Activated T-helper 17 cell treated with anti-CD3 and anti-CD28 coated beads, Interleukin-2, amount 50 U/mL, for 72 hours (primary cell): Measurements from ENCODE around the gene PILRB. TPM values are rescaled to one million over a fixed set of nuclear protein-coding genes. Genes with fewer than 3 reads are reported as not detected.
A peak's percentile ranks its signal among the peaks of the same experiment; 100 is the strongest.
"Not testable (repeated sequence)": the region's sequence is repeated elsewhere in the genome, so short reads cannot be mapped to it uniquely, and the experiment has no call there.

Experiments
- ATAC-seq: fragments of 150-1000 bp; cut with Tn5 transposase; replicated peaks from 2 replicates; pipeline ENCODE4 v1.10.0; 2021; ENCODE audit warnings: mild to moderate bottlenecking, moderate library complexity
- H3K27ac Mint-ChIP-seq: one replicate; pipeline ENCODE4 v1.8.0; 2022; ENCODE audit warnings: mixed read lengths
- H3K27me3 Mint-ChIP-seq: one replicate; pipeline ENCODE4 v1.8.0; 2022; ENCODE audit warnings: mixed read lengths
- H3K36me3 Mint-ChIP-seq: one replicate; pipeline ENCODE4 v1.8.0; 2022; ENCODE audit warnings: low read depth, mild to moderate bottlenecking, mixed read lengths
- H3K4me1 Mint-ChIP-seq: one replicate; pipeline ENCODE4 v1.8.0; 2022; ENCODE audit warnings: mixed read lengths
- H3K4me3 Mint-ChIP-seq: one replicate; pipeline ENCODE4 v1.8.0; 2022; ENCODE audit warnings: mild to moderate bottlenecking, mixed read lengths
- H3K9me3 Mint-ChIP-seq: one replicate; pipeline ENCODE4 v1.8.0; 2022; ENCODE audit warnings: mixed read lengths
- total RNA-seq, 2 donors: library from RNA; stranded (reverse); gene quantifications; one replicate each; pipeline ENCODE4 v1.2.3, GENCODE V29; 2022

The PILRB gene
- total RNA-seq, 2 donors from 2014 or later, result 36.5 to 63.4 TPM

DNA sequence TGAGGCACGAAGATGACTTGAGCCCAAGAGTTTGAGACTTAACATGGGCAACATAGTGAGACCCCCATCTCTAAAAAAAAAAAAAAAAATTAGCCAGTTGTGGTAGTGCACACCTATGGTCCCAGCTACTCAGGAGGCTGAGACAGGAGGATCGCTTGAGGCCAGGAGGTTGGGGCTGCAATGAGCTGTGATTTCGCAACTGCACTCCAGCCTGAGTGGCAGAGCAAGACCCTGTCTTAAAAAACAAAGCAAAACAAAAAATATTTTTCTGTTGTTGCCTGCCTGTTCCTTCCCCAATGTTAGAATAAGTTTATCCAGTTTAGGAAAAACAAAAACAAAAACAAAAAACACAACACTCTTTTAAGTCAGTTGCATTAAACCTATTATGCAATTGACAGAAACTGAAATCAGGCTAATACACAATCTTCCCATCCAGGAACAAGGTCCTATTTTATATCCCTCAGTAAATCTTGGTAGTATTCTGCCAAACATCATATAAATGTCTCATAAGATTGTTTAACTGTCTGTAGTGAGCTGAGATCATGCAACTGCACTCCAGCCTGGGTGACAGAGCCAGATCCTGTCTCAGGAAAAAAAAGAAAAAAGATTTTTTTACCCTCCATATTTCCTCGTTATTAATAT lies 20.3 kb downstream of the PILRB start:
- H3K4me1 Mint-ChIP-seq, result no peaks in the 10 kb centered on the region
- H3K27me3 Mint-ChIP-seq, result peaks cover 2% of the 10 kb centered on the region
- ATAC-seq, result no peak
- no peaks in the 10 kb centered on the region for H3K9me3 Mint-ChIP-seq
- no peak overlapping the region for H3K4me3 Mint-ChIP-seq
- no peak overlapping the region for H3K27ac Mint-ChIP-seq
- no peaks in the 10 kb centered on the region for H3K36me3 Mint-ChIP-seq

DNA sequence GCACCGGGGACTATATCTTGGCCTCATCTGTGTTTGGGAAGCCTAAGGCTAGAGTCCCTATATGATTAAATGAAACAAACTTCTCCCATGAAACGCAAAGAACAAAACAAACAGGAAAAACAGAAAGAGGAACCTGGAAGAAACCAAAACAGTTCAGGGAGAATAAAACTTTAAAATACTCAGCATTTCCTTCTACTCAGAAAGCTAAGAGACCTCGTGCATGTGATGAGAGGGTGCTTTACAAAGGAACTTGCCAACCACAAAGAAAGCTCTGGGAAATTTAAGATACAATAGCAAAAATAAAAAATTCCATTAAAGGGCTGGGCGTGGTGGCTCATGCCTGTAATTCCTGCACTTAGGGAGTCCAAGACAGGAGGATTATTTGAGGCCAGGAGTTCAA lies 22.3 kb downstream of the PILRB start:
- no peak for ATAC-seq
- Mint-ChIP-seq H3K9me3 (no peaks in the 10 kb centered on the region), H3K27ac (no peak overlapping the region), H3K27me3 (peaks cover 8% of the 10 kb centered on the region), H3K4me1 (no peaks in the 10 kb centered on the region), H3K4me3 (no peak overlapping the region), H3K36me3 (no peaks in the 10 kb centered on the region)

DNA sequence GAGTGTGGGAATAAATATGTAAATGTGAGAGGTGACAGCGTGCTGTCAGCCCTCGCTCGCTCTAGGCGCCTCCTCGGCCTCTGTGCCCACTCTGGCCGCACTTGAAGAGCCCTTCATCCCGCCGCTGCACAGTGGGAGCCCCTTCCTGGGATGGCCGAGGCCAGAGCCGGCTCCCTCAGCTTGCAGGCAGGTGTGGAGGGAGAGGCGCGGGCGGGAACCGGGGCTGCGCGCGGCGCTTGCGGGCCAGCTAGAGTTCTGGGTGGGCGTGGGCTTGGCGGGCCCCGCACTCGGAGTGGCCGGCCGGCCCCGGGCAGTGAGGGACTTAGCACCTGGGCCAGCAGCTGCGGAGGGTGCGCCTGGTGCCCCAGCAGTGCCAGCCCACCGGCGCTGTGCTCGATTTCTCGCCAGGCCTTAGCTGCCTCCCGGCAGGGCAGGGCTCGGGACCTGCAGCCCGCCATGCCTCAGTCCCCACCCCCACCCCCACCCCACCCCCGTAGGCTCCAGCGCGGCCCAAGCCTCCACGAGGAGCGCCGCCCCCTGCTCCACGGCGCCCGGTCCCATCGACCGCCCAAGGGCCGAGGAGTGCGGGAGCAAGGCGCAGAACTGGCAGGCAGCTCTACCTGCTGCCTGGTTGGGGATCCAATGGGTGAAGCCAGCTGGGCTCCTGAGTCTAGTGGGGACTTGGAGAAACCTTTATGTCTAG lies 23.8 kb downstream of the PILRB start:
- not testable (repeated sequence) for H3K27me3 Mint-ChIP-seq, H3K4me1 Mint-ChIP-seq, H3K27ac Mint-ChIP-seq, H3K36me3 Mint-ChIP-seq, H3K9me3 Mint-ChIP-seq, H3K4me3 Mint-ChIP-seq, ATAC-seq

DNA sequence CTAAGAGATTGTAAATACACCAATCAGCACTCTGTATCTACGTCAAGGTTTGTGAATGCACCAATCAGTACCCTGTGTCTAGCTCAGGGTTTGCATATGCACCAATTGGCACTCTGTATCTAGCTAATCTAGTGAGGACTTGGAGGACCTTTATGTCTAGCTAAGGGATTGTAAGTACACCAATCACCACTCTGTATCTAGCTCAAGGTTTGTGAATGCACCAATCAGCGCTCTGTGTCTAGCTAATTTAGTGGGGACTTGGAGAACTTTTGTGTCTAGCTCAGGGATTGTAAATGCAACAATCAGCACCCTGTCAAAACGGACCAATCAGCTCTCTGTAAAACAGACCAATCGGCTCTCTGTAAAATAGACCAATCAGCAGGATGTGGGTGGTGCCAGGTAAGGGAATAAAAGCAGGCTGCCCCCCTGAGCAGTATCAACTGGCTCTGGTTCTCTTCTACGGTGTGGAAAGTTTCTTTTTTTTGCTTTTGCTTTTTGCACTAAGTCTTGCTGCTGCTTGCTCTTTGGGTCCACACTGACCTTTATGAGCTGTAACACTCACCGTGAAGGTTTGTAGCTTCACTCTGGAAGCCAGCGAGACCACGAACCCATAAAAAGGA lies 24.4 kb downstream of the PILRB start:
- H3K9me3 Mint-ChIP-seq, H3K27ac Mint-ChIP-seq: not testable (repeated sequence)

DNA sequence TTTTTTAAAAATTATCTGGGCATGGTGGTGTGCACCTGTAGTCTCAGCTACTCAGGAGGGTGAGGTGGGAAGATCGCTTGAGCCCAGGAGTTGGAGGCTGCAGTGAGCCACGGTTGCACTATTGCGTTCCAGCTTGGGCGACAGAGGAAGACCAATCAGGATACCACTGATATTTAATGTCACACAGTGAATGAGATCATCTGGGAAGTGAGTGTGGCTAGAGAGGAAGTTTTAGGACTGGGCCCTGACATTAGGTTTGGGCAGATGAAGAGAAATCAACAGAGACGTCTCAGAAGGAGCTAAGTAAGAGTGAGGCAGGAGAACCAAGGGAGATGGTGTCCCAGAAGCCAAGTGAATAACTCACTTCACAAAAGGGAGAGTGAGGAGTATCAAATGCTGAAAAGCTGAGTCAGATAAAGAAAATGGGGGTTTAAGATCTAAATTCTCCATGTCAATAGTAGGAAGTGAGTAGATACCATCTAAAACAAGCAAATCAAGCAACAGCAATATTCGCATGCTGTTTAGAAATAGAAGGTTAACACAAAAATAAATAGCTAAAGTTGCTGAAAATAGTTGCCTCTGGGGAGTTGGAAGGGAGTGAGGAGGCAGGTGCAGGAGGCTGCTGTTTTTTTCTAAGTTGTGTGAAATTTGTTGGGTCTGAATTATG lies 26.8 kb downstream of the PILRB start:
- Mint-ChIP-seq H3K27ac (no peak overlapping the region), H3K9me3 (no peaks in the 10 kb centered on the region), H3K27me3 (peaks cover 12% of the 10 kb centered on the region), H3K4me1 (no peaks in the 10 kb centered on the region), H3K36me3 (no peaks in the 10 kb centered on the region), H3K4me3 (no peak overlapping the region)
- ATAC-seq, result no peak

More for the DNA sequence above, 24.4 kb downstream of the PILRB start:
- ATAC-seq, H3K4me3 Mint-ChIP-seq, H3K36me3 Mint-ChIP-seq, H3K27me3 Mint-ChIP-seq, H3K4me1 Mint-ChIP-seq: not testable (repeated sequence)

DNA sequence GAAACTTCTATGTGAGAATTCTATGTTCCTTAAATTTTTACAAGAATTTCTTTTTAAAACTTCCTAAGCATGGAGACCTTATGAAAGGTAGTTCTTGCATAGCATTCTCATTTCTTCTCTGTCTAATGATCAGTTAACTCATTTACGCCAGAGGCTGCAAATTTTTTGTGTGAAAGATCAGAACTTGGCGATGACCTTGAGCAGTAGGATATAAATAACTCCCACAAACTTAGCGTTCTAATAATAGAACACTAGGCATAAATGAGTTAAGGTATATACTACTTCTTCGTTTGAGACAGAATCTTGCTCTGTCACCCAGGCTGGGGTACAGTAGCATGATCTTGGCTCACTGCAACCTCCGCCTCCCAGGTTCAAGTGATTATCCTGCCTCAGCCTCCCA lies 29.0 kb downstream of the PILRB start:
- peaks cover 19% of the 10 kb centered on the region for H3K27me3 Mint-ChIP-seq
- no peak for ATAC-seq
- H3K9me3 Mint-ChIP-seq, result no peaks in the 10 kb centered on the region
- H3K4me1 Mint-ChIP-seq, result no peaks in the 10 kb centered on the region
- no peak overlapping the region for H3K27ac Mint-ChIP-seq
- no peak overlapping the region for H3K4me3 Mint-ChIP-seq
- H3K36me3 Mint-ChIP-seq, result no peaks in the 10 kb centered on the region

DNA sequence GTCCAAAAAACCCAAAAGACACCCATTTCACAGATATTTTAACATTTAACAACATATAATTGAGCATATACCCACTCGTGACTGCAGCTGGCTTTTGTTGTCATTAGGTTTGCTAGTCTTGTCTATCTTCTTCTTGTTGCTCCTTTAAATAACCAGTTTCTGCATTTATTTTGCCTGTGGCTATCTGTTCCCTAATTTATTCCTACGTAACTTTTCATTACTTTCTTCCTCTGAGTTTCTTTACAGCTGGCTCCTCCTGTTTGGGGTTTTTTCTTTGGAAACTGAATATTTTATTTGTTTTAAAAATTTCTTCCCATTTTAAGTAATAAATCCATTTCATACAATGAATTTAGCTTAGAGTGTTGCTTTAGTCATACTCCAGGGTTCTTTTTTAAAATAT lies 29.8 kb downstream of the PILRB start:
- no peak overlapping the region for H3K27ac Mint-ChIP-seq
- H3K36me3 Mint-ChIP-seq, result no peaks in the 10 kb centered on the region
- no peak for ATAC-seq
- no peaks in the 10 kb centered on the region for H3K4me1 Mint-ChIP-seq
- peaks cover 19% of the 10 kb centered on the region for H3K27me3 Mint-ChIP-seq
- no peaks in the 10 kb centered on the region for H3K9me3 Mint-ChIP-seq
- H3K4me3 Mint-ChIP-seq, result no peak overlapping the region

DNA sequence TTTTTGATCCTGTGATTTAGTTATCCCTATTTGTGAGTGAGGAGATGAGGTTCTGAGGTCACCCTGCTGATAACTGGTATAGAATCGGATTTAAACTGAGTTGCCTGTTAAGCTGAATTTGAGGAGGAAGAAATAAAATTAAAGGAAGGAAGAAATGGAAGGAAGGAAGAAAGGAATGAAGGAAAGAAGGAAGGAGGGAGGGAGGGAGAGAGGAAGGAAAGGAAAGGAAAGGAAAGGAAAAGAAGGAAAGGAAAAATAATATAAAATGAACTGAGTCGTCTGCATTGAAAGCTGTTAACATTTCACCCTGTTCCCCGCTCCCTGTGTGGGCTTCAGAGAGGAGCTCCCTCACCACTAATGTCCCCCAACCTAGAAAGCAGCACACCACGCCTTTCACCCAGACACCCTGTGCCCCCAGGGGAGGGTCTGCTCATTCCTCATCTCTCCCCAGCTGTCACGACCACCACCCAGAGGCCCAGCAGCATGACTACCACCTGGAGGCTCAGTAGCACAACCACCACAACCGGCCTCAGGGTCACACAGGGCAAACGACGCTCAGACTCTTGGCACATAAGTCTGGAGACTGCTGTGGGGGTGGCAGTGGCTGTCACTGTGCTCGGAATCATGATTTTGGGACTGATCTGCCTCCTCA lies 31.6 kb downstream of the PILRB start:
- Mint-ChIP-seq H3K27me3 (peaks cover 16% of the 10 kb centered on the region), H3K27ac (no peak overlapping the region), H3K36me3 (no peaks in the 10 kb centered on the region), H3K4me3 (no peak overlapping the region), H3K9me3 (no peaks in the 10 kb centered on the region), H3K4me1 (peaks cover 6% of the 10 kb centered on the region)
- no peak for ATAC-seq

DNA sequence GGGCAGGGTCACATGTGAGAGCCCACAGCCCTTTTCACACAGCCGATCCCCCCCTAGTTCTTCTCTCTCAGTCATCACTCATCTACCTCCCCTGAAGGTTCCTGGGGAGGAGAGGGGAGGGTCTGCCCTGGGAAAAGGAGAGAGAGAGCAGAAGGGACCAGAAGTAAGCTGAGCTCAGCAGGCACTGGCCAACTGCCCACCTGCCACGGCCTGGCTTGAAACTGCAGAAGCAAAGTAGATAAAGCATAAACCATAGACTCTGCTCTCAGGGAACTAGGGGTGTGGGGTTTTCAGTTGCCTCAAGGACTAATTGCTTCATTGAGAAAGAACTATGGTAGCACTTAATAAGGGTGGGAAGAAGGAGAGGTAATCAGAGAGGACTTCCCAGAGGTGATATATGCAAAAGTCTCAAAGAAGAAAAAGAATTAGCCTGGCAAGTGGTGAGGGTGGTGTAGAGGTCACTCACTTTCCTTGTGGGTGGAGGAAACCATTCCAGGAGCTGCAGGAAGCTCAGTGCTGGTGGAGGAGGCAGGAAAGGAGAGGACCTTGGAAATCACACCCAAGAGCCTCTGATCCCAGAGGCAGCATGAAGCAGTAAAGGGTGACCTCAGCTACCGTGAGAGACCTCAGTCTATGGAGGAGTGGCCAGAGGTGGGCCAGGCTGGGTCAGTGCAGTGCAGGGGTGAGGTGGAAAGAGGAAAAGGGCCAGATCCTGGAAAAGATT lies 32.5 kb downstream of the PILRB start:
- Mint-ChIP-seq H3K27me3 (peaks cover 16% of the 10 kb centered on the region), H3K27ac (no peak overlapping the region), H3K4me1 (peaks cover 8% of the 10 kb centered on the region), H3K9me3 (no peaks in the 10 kb centered on the region), H3K36me3 (no peaks in the 10 kb centered on the region), H3K4me3 (no peak overlapping the region)
- no peak for ATAC-seq

DNA sequence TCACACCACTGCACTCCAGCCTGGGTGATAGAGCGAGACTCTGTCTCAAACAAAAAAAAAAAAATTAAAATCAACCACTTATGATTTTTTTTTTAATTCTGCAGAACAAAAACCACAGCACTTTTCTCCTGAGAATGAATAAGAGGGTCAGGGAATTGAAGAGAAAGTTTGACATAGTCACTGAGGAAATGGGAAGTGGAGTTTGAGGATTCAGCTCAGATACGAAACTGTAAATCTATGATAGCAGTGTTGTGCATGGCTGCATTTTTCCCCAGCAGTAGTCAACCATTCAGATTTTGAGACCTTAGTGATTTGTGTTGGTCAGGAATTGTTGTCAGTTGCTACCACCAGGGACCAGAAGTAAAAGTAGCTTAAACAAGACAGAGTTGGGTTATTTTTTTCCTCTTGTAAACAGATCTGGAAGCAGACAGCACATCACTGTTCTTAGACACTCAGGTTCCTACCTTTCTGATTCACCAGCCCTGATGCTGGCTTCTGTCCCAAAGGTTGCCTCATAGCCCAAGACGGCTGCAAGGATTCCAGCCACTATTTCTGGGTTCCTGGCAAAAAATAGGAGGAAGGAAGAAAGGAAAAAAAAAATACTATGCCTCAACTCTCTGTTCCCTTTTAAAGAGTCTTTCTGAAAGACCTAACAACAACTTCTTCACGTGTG lies 35.5 kb downstream of the PILRB start:
- Mint-ChIP-seq H3K27ac (no peak overlapping the region), H3K36me3 (no peaks in the 10 kb centered on the region), H3K4me1 (peaks cover 23% of the 10 kb centered on the region), H3K4me3 (no peak overlapping the region), H3K9me3 (no peaks in the 10 kb centered on the region), H3K27me3 (peaks cover 20% of the 10 kb centered on the region)
- no peak for ATAC-seq

DNA sequence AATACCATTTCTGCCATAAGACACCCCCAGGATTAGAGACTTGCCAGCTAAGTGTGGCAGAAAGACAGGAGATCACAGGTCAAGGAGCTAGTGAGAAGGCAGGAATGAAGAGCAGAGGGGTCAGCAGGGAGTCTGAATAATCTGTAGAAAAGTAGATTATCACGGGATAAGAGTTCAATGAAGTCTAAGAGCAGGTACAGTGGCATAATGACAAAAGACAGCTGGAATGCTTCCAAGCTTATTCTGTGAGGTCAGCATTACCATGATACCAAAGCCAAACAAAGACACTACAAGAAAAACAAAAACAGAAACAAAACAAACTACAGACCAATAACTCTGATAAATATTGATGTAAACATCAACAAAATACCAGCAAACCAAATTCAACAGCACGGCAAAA lies 36.2 kb downstream of the PILRB start:
- H3K9me3 Mint-ChIP-seq, result no peaks in the 10 kb centered on the region
- H3K27me3 Mint-ChIP-seq, result peaks cover 22% of the 10 kb centered on the region
- H3K4me1 Mint-ChIP-seq, result peaks cover 26% of the 10 kb centered on the region
- H3K36me3 Mint-ChIP-seq, result no peaks in the 10 kb centered on the region
- no peak overlapping the region for H3K27ac Mint-ChIP-seq
- H3K4me3 Mint-ChIP-seq, result no peak overlapping the region
- ATAC-seq, result no peak

DNA sequence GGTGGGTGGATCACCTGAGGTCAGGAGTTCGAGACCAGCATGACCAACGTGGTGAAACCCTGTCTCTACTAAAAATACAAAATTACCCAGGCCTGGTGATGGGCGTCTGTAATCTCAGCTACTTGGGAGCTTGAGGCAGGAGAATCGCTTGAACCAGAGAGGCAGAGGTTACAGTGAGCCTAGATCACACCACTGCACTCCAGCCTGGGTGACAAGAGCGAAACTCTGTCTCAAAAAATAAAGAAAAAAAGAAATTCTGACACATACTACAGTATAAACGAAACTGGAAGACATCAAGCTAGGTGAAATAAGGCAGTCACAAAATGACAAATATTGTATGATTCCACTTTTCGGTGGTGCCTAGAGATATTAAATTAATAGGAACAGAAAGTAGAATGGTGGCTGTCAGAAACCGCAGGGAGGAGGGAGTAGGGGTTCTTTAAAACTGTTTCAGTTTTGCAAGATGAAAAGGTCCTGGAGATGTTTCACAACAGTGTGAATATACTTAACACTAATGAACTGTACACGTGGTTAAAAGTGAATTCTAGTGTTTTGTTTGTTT lies 38.6 kb downstream of the PILRB start:
- Mint-ChIP-seq H3K4me1 (peaks cover 26% of the 10 kb centered on the region), H3K4me3 (peak overlapping the region; percentile 74)

DNA sequence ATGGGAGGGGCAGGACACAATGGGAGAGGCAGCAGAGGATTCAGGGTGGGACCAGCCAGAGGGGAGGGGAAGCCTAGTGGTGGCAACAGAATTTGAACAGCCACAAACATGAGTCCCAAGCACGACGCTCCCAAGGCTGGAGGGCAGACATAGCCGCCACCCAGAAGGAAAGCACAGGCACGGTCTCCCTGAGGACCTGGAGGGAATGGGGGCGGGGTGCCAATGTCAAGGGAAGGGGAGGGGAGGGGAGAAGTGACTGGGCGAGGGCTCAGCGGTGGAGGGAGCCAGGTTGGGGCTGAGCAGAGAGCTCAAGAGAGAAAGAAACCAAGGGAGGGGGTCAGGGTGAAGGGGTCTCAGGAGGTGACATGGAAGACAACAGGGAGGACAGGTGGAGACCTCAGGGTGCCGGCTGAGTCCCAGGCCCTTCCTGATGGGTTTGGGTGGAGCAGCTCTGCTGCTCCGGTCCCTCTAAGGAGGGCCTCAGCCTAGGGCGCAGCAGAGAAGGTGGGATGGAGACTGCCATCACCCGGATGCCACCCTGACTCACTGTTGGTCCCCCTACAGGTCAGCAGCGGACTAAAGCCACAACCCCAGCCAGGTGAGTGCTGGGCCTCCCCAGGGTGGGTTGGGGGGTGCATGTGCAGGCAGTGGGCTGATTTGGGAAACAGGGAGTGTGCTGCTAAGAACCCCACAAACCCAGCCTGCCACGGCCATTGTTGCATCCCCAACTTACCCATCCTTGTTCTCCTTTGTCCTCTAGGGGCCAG lies 39.6 kb downstream of the PILRB start:
- no peak for ATAC-seq
- no peaks in the 10 kb centered on the region for H3K36me3 Mint-ChIP-seq
- peak overlapping the region; percentile 91 for H3K27ac Mint-ChIP-seq
- H3K4me3 Mint-ChIP-seq, result peak overlapping the region; percentile 74
- H3K27me3 Mint-ChIP-seq, result peaks cover 11% of the 10 kb centered on the region
- peaks cover 26% of the 10 kb centered on the region for H3K4me1 Mint-ChIP-seq
- H3K9me3 Mint-ChIP-seq, result no peaks in the 10 kb centered on the region

More for the DNA sequence above, 38.6 kb downstream of the PILRB start:
- ATAC-seq, result peak; percentile 97
- H3K36me3 Mint-ChIP-seq, result no peaks in the 10 kb centered on the region
- H3K9me3 Mint-ChIP-seq, result no peaks in the 10 kb centered on the region
- H3K27me3 Mint-ChIP-seq, result peaks cover 11% of the 10 kb centered on the region
- peak overlapping the region; percentile 91 for H3K27ac Mint-ChIP-seq
